Trophoblast cell (in vitro differentiated cells and primary cell): Measurements from ENCODE around the gene SEC61B.

Experiments
- DNase-seq, 2 donors: peaks; one replicate each; pipeline ENCODE4 v3.0.0-alpha.2; 2016
- H2AFZ ChIP-seq: 2 replicates; pipeline ENCODE4 v1.6.1; 2013; ENCODE audit warnings: low read length, moderate library complexity, mild to moderate bottlenecking; ENCODE audit not compliant: insufficient read depth, poor library complexity
- H2AK5ac ChIP-seq: 2 replicates; pipeline ENCODE4 v1.6.1; 2013; ENCODE audit warnings: mild to moderate bottlenecking, low read length
- H2BK120ac ChIP-seq: 2 replicates; pipeline ENCODE4 v1.6.1; 2013; ENCODE audit warnings: low read length, mild to moderate bottlenecking, moderate library complexity; ENCODE audit not compliant: insufficient read depth, poor library complexity
- H2BK12ac ChIP-seq: 2 replicates; pipeline ENCODE4 v1.6.1; 2013; ENCODE audit warnings: mild to moderate bottlenecking, low read length, moderate library complexity
- H2BK5ac ChIP-seq: 2 replicates; pipeline ENCODE4 v1.6.1; 2013; ENCODE audit warnings: low read length, low read depth, moderate library complexity, mild to moderate bottlenecking; ENCODE audit not compliant: poor library complexity
- H3K14ac ChIP-seq: 2 replicates; pipeline ENCODE4 v1.6.1; 2013; ENCODE audit warnings: mild to moderate bottlenecking, low read length
- H3K18ac ChIP-seq: 2 replicates; pipeline ENCODE4 v1.6.1; 2013; ENCODE audit warnings: mild to moderate bottlenecking, low read length
- H3K23ac ChIP-seq: 2 replicates; pipeline ENCODE4 v1.6.1; 2013; ENCODE audit warnings: low read length
- H3K27ac ChIP-seq: 2 replicates; pipeline ENCODE4 v1.5.1; 2013; ENCODE audit warnings: low read depth, mild to moderate bottlenecking, inconsistent platforms, low read length, moderate library complexity
- H3K27me3 ChIP-seq: 2 replicates; pipeline ENCODE4 v1.6.1; 2013; ENCODE audit warnings: inconsistent platforms, mild to moderate bottlenecking, low read length, moderate library complexity; ENCODE audit not compliant: insufficient read depth
- H3K36me3 ChIP-seq, 2 experiments: 1 replicate in 1 of 2; 2 replicates in 1 of 2; pipeline ENCODE4 v1.6.1; 2013; ENCODE audit warnings: low read length in 2 of 2, mild to moderate bottlenecking in 2 of 2, moderate library complexity in 1 of 2; ENCODE audit not compliant: insufficient read depth in 2 of 2, control insufficient read depth in 1 of 2
- H3K4ac ChIP-seq: 2 replicates; pipeline ENCODE4 v1.6.1; 2013; ENCODE audit warnings: low read depth, mild to moderate bottlenecking, low read length, moderate library complexity
- H3K4me1 ChIP-seq, 2 experiments: 1 replicate in 1 of 2; 2 replicates in 1 of 2; pipeline ENCODE4 v1.6.1; 2013; ENCODE audit warnings: low read length in 2 of 2, mild to moderate bottlenecking in 2 of 2, moderate library complexity in 1 of 2; ENCODE audit not compliant: insufficient read depth in 2 of 2, control insufficient read depth in 1 of 2
- H3K4me2 ChIP-seq: 2 replicates; pipeline ENCODE4 v1.6.1; 2013; ENCODE audit warnings: inconsistent platforms, mild to moderate bottlenecking, low read length, moderate library complexity
- H3K4me3 ChIP-seq: 2 replicates; pipeline ENCODE4 v1.5.1; 2013; ENCODE audit warnings: mild to moderate bottlenecking, low read depth, low read length, inconsistent platforms
- H3K79me1 ChIP-seq: one replicate; pipeline ENCODE4 v1.6.1; 2013; ENCODE audit warnings: low read length
- H3K79me2 ChIP-seq: 2 replicates; pipeline ENCODE4 v1.6.1; 2013; ENCODE audit warnings: low read length, mild to moderate bottlenecking; ENCODE audit not compliant: control insufficient read depth, insufficient read depth, poor library complexity
- H3K9ac ChIP-seq: 2 replicates; pipeline ENCODE4 v1.6.1; 2013; ENCODE audit warnings: mild to moderate bottlenecking, low read length
- H3K9me3 ChIP-seq: 2 replicates; pipeline ENCODE4 v1.6.1; 2013; ENCODE audit warnings: low read depth, mild to moderate bottlenecking, control low read depth, inconsistent platforms, low read length; ENCODE audit not compliant: insufficient read depth
- H4K12ac ChIP-seq: 2 replicates; pipeline ENCODE4 v1.6.1; 2013; ENCODE audit warnings: low read depth, mild to moderate bottlenecking, low read length, moderate library complexity
- H4K8ac ChIP-seq: 2 replicates; pipeline ENCODE4 v1.6.1; 2013; ENCODE audit warnings: low read depth, mild to moderate bottlenecking, low read length, moderate library complexity
- H4K91ac ChIP-seq: one replicate; pipeline ENCODE4 v1.6.1; 2013; ENCODE audit warnings: low read depth, mild to moderate bottlenecking, low read length, moderate library complexity
- WGBS: extraction: QIAGEN DNeasy Blood & Tissue Kit; methylation state at CpG from one replicate; pipeline ENCODE4 v1.1.7; 2013; ENCODE audit warnings: missing lambda C conversion rate; ENCODE audit not compliant: insufficient read length, insufficient coverage; ENCODE audit errors: extremely low coverage; 5-methylcytosine and 5-hydroxymethylcytosine counted together

Gene SEC61B

DNA sequence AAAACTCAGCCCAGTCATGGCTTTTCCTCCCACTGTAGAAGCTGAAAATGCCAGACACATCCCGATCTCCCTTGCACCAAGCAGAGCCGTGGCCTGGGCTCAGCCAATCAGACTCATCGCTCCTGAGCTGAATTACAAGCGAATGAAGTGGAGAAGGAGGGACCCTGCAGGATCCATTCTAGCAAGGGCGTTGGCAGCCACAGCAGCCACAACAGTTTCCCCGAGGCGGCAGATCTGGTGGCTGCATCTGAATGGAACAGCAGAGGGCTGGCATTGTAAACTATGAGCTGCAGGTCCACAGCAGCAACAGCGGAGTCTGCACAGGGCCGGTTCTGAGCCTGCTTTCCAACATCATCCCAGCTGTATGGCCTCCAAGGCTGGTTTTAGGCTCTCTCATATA, 24.1 kb upstream of the SEC61B start:
- Histone ChIP-seq H4K8ac (no peak overlapping the region), H4K12ac (no peak overlapping the region), H3K4me1 (no peaks in the 10 kb centered on the region), H3K4me3 (no peak overlapping the region), H3K4ac (no peak overlapping the region), H2AK5ac (no peak overlapping the region), H3K14ac (no peak overlapping the region), H3K27me3 (no peaks in the 10 kb centered on the region), H4K91ac (no peak overlapping the region), H3K9ac (no peak overlapping the region), H3K18ac (no peak overlapping the region), H2AFZ (no peak overlapping the region), H3K79me2 (no peaks in the 10 kb centered on the region), H2BK120ac (no peak overlapping the region), H3K27ac (no peak overlapping the region), H3K79me1 (no peaks in the 10 kb centered on the region), H3K4me2 (no peak overlapping the region), H2BK12ac (no peak overlapping the region), H3K23ac (no peak overlapping the region), H3K36me3 (no peaks in the 10 kb centered on the region), H3K9me3 (peaks cover 2% of the 10 kb centered on the region), H2BK5ac (no peak overlapping the region)
- DNase-seq: no peak
- WGBS: no CpG with 5 or more reads among the region's 9 CpGs

GRCh38 chr9:99199938-99200539, 22.0 kb upstream of the SEC61B start:
- H3K9ac ChIP-seq: no peak overlapping the region
- no peaks in the 10 kb centered on the region for H3K4me1 ChIP-seq
- no peak overlapping the region for H2BK12ac ChIP-seq
- peaks cover 2% of the 10 kb centered on the region for H3K9me3 ChIP-seq
- no peak overlapping the region for H3K14ac ChIP-seq
- H3K4me3 ChIP-seq: no peak overlapping the region
- H3K27me3 ChIP-seq: no peaks in the 10 kb centered on the region
- no peak overlapping the region for H3K4me2 ChIP-seq
- H3K79me2 ChIP-seq: no peaks in the 10 kb centered on the region
- no peak for DNase-seq
- no peak overlapping the region for H2AK5ac ChIP-seq
- no CpG with 5 or more reads among the region's 8 CpGs for WGBS
- H3K36me3 ChIP-seq: no peaks in the 10 kb centered on the region
- no peak overlapping the region for H4K12ac ChIP-seq
- H3K23ac ChIP-seq: peak overlapping the region; percentile 46
- no peak overlapping the region for H3K4ac ChIP-seq
- no peak overlapping the region for H2BK5ac ChIP-seq
- no peak overlapping the region for H2AFZ ChIP-seq
- no peaks in the 10 kb centered on the region for H3K79me1 ChIP-seq
- H2BK120ac ChIP-seq: no peak overlapping the region
- H4K8ac ChIP-seq: no peak overlapping the region
- H3K27ac ChIP-seq: no peak overlapping the region
- H3K18ac ChIP-seq: no peak overlapping the region
- no peak overlapping the region for H4K91ac ChIP-seq

DNA sequence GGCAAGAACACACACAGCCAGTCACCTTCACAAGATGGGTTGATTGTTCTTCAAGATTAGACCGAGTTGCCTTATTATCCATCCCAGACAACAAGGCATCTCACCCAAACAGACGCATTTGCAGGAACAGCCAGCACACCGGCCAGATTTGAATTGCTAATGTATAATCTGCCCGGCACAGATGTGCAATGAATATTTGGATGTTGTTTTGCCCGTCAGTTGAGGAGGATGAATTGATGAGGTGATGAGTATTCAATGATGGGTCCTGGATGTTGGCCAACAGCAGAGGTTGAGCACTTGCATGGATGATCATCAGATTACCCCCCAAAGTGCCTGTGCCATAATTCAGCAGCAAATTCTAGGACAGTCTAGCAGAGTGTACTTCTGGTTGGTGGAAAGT, 20.5 kb upstream of the SEC61B start:
- Histone ChIP-seq H3K9me3 (no peaks in the 10 kb centered on the region), H4K91ac (no peak overlapping the region), H3K27ac (no peak overlapping the region), H2BK5ac (no peak overlapping the region), H3K4ac (no peak overlapping the region), H3K18ac (no peak overlapping the region), H3K36me3 (no peaks in the 10 kb centered on the region), H3K23ac (no peak overlapping the region), H4K8ac (no peak overlapping the region), H3K79me2 (no peaks in the 10 kb centered on the region), H2BK12ac (no peak overlapping the region), H3K4me1 (no peaks in the 10 kb centered on the region), H3K79me1 (no peaks in the 10 kb centered on the region), H2BK120ac (no peak overlapping the region), H2AK5ac (no peak overlapping the region), H3K9ac (no peak overlapping the region), H3K14ac (no peak overlapping the region), H3K4me2 (no peak overlapping the region), H2AFZ (no peak overlapping the region), H3K4me3 (no peak overlapping the region), H3K27me3 (no peaks in the 10 kb centered on the region), H4K12ac (no peak overlapping the region)
- no peak for DNase-seq
- WGBS: no CpG with 5 or more reads among the region's 5 CpGs

DNA sequence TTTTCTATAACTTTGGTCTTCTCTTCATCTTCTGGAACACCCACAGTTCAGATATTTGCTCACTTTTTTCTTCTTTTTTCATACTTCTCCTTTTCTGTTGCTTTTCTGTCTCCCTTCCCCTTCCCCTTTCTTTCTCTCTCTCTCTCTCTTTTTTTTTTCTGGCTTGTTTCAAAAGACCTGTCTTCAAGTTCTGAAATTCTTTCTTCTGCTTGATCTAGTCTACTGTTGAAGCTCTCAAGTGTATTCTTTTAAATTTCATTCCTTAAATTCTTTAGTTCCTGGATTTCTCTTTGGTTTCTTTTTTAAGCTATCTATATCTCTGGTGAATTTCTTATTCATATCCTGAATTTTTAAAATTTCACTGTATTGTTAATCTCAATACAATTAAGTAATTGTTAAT, 11.5 kb upstream of the SEC61B start:
- no peak overlapping the region for H3K18ac ChIP-seq
- H4K8ac ChIP-seq: no peak overlapping the region
- no peaks in the 10 kb centered on the region for H3K79me1 ChIP-seq
- H3K9me3 ChIP-seq: peaks cover 4% of the 10 kb centered on the region
- no peak overlapping the region for H3K4ac ChIP-seq
- no peak overlapping the region for H2BK12ac ChIP-seq
- H3K4me1 ChIP-seq: no peaks in the 10 kb centered on the region
- H3K36me3 ChIP-seq: no peaks in the 10 kb centered on the region
- H3K4me3 ChIP-seq: no peak overlapping the region
- H4K91ac ChIP-seq: no peak overlapping the region
- H2AK5ac ChIP-seq: no peak overlapping the region
- no peak for DNase-seq
- H2BK5ac ChIP-seq: no peak overlapping the region
- no peak overlapping the region for H3K27ac ChIP-seq
- H3K4me2 ChIP-seq: no peak overlapping the region
- no peak overlapping the region for H3K9ac ChIP-seq
- no peak overlapping the region for H2AFZ ChIP-seq
- H3K27me3 ChIP-seq: no peaks in the 10 kb centered on the region
- no peak overlapping the region for H2BK120ac ChIP-seq
- no peak overlapping the region for H3K14ac ChIP-seq
- no peak overlapping the region for H3K23ac ChIP-seq
- no peak overlapping the region for H4K12ac ChIP-seq
- H3K79me2 ChIP-seq: no peaks in the 10 kb centered on the region
